NCI-H226 (cell line): ENCODE data around the gene SLC6A1.
"Not testable (repeated sequence)": the region's sequence is repeated elsewhere in the genome, so short reads cannot be mapped to it uniquely, and the experiment has no call there.

Source experiments
- DNase-seq: peaks from one replicate; pipeline ENCODE4 v3.0.0-alpha.2; 2015

The SLC6A1 gene

GRCh38 chr3:11024181-11024580 is 31.6 kb downstream of the SLC6A1 start:
- no peak for DNase-seq

- no peak for DNase-seq
These were observed 37.4 kb downstream of the SLC6A1 start for GRCh38 chr3:11029948-11030347.

- DNase-seq, result no peak
These were observed 41.3 kb downstream of the SLC6A1 start for GRCh38 chr3:11033871-11034270.

GRCh38 chr3:11034309-11034985 is 41.9 kb downstream of the SLC6A1 start:
- DNase-seq, result no peak

- DNase-seq, result no peak
These were observed 43.4 kb downstream of the SLC6A1 start for GRCh38 chr3:11035757-11036505.

GRCh38 chr3:11037241-11037873 is 44.8 kb downstream of the SLC6A1 start:
- DNase-seq, result no peak

GRCh38 chr3:11037976-11038375 is 45.4 kb downstream of the SLC6A1 start:
- no peak for DNase-seq

- DNase-seq, result no peak
These were observed 53.0 kb downstream of the SLC6A1 start for GRCh38 chr3:11045536-11045935.

GRCh38 chr3:11047500-11047899 is 55.0 kb downstream of the SLC6A1 start:
- no peak for DNase-seq

GRCh38 chr3:11050666-11051323 is 58.2 kb downstream of the SLC6A1 start:
- no peak for DNase-seq

- DNase-seq, result no peak
These were observed 61.5 kb downstream of the SLC6A1 start for GRCh38 chr3:11053926-11054503.

- no peak for DNase-seq
These were observed 62.3 kb downstream of the SLC6A1 start for GRCh38 chr3:11054739-11055438.

- DNase-seq, result no peak
These were observed 62.9 kb downstream of the SLC6A1 start for GRCh38 chr3:11055496-11055895.

- DNase-seq, result no peak
These were observed 64.0 kb downstream of the SLC6A1 start for GRCh38 chr3:11056531-11057050.

- DNase-seq, result no peak
These were observed 65.1 kb downstream of the SLC6A1 start for GRCh38 chr3:11057655-11058054.

- DNase-seq, result peak; percentile 63
These were observed 66.7 kb downstream of the SLC6A1 start for GRCh38 chr3:11059090-11059798.

GRCh38 chr3:11059799-11060115 is 67.2 kb downstream of the SLC6A1 start:
- no peak for DNase-seq

GRCh38 chr3:11060500-11061251 is 68.1 kb downstream of the SLC6A1 start:
- peak; percentile 42 for DNase-seq

- DNase-seq, result not testable (repeated sequence)
These were observed 68.8 kb downstream of the SLC6A1 start for GRCh38 chr3:11061268-11061871.

- no peak for DNase-seq
These were observed 70.2 kb downstream of the SLC6A1 start for GRCh38 chr3:11062704-11063103.
